Measurements from ENCODE around the gene ZNF622. TPM values are rescaled to one million over a fixed set of nuclear protein-coding genes. Genes with fewer than 3 reads are reported as not detected.

ZNF622 gene
- total and polyA plus RNA-seq, 4 donors, result 15.0 to 33.0 (median 25.6) TPM

DNA sequence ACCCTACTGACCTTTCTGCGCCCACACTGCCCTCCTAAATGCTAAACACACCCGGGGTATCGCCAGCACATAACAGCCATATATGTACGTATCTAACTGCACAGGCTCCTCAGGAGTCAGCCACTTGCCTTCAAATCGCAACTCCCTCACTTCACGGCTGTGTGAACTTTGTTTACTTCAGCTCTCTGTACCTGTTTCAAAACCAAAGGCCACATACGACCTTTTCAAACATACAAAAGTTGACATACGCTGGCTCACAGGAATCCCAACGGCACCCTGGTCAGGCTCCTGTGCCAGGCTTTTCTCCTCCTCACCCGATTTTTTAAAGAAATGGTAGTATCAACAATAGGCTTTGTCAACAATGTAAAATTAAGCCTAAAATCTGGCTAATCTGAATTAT lies 39.0 kb upstream of the ZNF622 start:
- Histone ChIP-seq H3K9ac (ENCODE audit: insufficient read depth in 1 of 2, low read length in 2 of 2) (no peak overlapping the region), H3K27ac (ENCODE audit: low read depth in 1 of 2, low read length in 1 of 2) (peak overlapping the region in 1 of 2 donors; percentile 21)

DNA sequence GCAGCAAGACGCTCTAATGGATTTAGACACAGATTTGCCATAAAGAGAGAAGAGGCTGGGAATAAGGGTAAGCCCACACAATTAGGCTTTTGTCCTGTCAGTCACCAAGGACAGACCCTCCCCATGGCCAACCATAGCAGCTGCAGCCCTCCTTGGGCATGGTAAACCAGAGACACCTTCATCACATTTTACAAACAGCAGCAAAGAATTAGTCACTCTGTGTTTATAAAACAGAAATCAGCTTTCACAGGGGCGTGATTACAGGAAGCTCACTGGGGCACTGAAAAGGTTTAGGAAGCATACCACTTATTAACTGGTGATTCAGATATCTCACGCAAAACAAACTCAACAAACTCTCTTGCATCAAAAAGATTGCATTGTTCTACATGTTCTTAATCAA lies 37.3 kb upstream of the ZNF622 start:
- ATAC-seq (ENCODE audit: insufficient read depth, low FRiP score) (no peak), DNase-seq (no peak)
- 75 to 78% methylated on average over 3 of the region's 3 CpGs for WGBS, 2 donors

More for the DNA sequence above, 39.0 kb upstream of the ZNF622 start:
- DNase-seq, result no peak
- Histone ChIP-seq H3K9me3 (ENCODE audit: control insufficient read depth in 4 of 4, insufficient read depth in 3 of 4, low read length in 3 of 4) (no peaks in the 10 kb centered on the region), H3K4me1 (ENCODE audit: control insufficient read depth in 5 of 5, insufficient read depth in 5 of 5, low read length in 5 of 5) (peaks cover 0 to 9% (median 0%) of the 10 kb centered on the region in 5 donors), H3K27me3 (ENCODE audit: control insufficient read depth in 3 of 3, insufficient read depth in 3 of 3, low read length in 2 of 3) (no peaks in the 10 kb centered on the region), H3K4me3 (no peak overlapping the region), H3K36me3 (ENCODE audit: control insufficient read depth in 4 of 4, insufficient read depth in 4 of 4, low read length in 4 of 4) (no peaks in the 10 kb centered on the region)
- no peak for ATAC-seq (ENCODE audit: insufficient read depth, low FRiP score)
- TF ChIP-seq, protein P1, sequence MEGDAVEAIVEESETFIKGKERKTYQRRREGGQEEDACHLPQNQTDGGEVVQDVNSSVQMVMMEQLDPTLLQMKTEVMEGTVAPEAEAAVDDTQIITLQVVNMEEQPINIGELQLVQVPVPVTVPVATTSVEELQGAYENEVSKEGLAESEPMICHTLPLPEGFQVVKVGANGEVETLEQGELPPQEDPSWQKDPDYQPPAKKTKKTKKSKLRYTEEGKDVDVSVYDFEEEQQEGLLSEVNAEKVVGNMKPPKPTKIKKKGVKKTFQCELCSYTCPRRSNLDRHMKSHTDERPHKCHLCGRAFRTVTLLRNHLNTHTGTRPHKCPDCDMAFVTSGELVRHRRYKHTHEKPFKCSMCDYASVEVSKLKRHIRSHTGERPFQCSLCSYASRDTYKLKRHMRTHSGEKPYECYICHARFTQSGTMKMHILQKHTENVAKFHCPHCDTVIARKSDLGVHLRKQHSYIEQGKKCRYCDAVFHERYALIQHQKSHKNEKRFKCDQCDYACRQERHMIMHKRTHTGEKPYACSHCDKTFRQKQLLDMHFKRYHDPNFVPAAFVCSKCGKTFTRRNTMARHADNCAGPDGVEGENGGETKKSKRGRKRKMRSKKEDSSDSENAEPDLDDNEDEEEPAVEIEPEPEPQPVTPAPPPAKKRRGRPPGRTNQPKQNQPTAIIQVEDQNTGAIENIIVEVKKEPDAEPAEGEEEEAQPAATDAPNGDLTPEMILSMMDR (IDR thresholded peaks at IDR 0.05; ENCODE audit: control extremely low read depth, extremely low read depth), result no peak
- 92 to 93% methylated on average over 10 of the region's 10 CpGs for WGBS, 2 donors

DNA sequence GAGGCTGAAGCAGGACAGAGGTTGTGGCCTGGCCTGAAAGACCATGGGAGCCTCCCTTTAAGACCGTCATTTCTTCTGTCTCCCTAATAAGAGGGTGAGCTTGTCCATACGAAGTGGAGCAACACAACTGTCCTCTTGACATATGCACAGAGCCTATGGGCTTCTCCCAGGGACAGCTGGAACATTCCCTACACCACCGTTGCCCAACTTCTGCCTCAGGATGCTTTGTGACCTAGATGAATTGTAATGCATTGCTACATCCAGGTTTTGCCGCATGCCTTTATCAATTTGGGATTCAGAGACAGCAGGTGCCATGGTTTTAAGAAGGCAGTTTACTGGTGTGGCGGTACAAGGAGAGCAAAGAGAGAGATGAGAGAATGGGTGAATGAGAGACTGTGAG lies 34.4 kb upstream of the ZNF622 start:
- Histone ChIP-seq H3K36me3 (ENCODE audit: control insufficient read depth in 4 of 4, insufficient read depth in 4 of 4, low read length in 4 of 4) (no peaks in the 10 kb centered on the region), H3K9ac (ENCODE audit: insufficient read depth in 1 of 2, low read length in 2 of 2) (no peak overlapping the region), H3K27me3 (ENCODE audit: control insufficient read depth in 3 of 3, insufficient read depth in 3 of 3, low read length in 2 of 3) (no peaks in the 10 kb centered on the region), H3K27ac (ENCODE audit: low read depth in 1 of 2, low read length in 1 of 2) (peak overlapping the region in 1 of 2 donors; percentile 10), H3K9me3 (ENCODE audit: control insufficient read depth in 4 of 4, insufficient read depth in 3 of 4, low read length in 3 of 4) (peaks cover 0 to 7% (median 1%) of the 10 kb centered on the region in 4 donors), H3K4me3 (no peak overlapping the region), H3K4me1 (ENCODE audit: control insufficient read depth in 5 of 5, insufficient read depth in 5 of 5, low read length in 5 of 5) (no peaks in the 10 kb centered on the region)
- DNase-seq (no peak), ATAC-seq (ENCODE audit: insufficient read depth, low FRiP score) (no peak)
- WGBS, 2 donors, result 89 to 94% methylated on average over 5 of the region's 5 CpGs
- TF ChIP-seq, protein P1 (IDR thresholded peaks at IDR 0.05; ENCODE audit: control extremely low read depth, extremely low read depth), result no peak

More for the DNA sequence above, 37.3 kb upstream of the ZNF622 start:
- H3K4me3 ChIP-seq, result no peak overlapping the region
- H3K36me3 ChIP-seq (ENCODE audit: control insufficient read depth in 4 of 4, insufficient read depth in 4 of 4, low read length in 4 of 4), result no peaks in the 10 kb centered on the region
- peaks cover 0 to 2% (median 0%) of the 10 kb centered on the region in 5 donors for H3K4me1 ChIP-seq (ENCODE audit: control insufficient read depth in 5 of 5, insufficient read depth in 5 of 5, low read length in 5 of 5)
- H3K27me3 ChIP-seq (ENCODE audit: control insufficient read depth in 3 of 3, insufficient read depth in 3 of 3, low read length in 2 of 3), result no peaks in the 10 kb centered on the region
- H3K9ac ChIP-seq (ENCODE audit: insufficient read depth in 1 of 2, low read length in 2 of 2), result no peak overlapping the region
- peak overlapping the region in 1 of 2 donors; percentile 49 for H3K27ac ChIP-seq (ENCODE audit: low read depth in 1 of 2, low read length in 1 of 2)
- TF ChIP-seq, protein P1 (IDR thresholded peaks at IDR 0.05; ENCODE audit: control extremely low read depth, extremely low read depth), result no peak
- H3K9me3 ChIP-seq (ENCODE audit: control insufficient read depth in 4 of 4, insufficient read depth in 3 of 4, low read length in 3 of 4), result no peaks in the 10 kb centered on the region

DNA sequence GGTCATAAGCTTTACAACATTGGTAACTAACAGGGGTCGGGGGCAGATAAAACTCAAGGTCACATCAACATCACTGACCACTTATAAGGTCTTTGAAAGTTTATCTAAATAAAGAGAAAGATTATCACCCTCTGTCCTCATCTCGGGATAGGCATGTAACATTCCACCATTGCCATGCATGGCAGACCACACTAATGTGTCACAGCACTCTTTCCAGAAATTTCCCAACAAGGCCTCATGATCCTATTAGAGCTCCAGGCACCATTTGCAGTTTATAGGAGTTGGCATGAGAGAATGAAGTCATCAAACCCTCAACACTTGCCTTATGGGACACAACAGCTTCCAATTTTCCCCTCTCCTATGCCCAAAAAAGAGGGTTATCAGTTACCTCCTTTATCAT lies 31.9 kb upstream of the ZNF622 start:
- Histone ChIP-seq H3K9ac (ENCODE audit: insufficient read depth in 1 of 2, low read length in 2 of 2) (no peak overlapping the region), H3K4me3 (no peak overlapping the region), H3K9me3 (ENCODE audit: control insufficient read depth in 4 of 4, insufficient read depth in 3 of 4, low read length in 3 of 4) (peaks cover 0 to 10% (median 2%) of the 10 kb centered on the region in 4 donors), H3K4me1 (ENCODE audit: control insufficient read depth in 5 of 5, insufficient read depth in 5 of 5, low read length in 5 of 5) (peaks cover 0 to 7% (median 0%) of the 10 kb centered on the region in 5 donors), H3K27me3 (ENCODE audit: control insufficient read depth in 3 of 3, insufficient read depth in 3 of 3, low read length in 2 of 3) (no peaks in the 10 kb centered on the region), H3K27ac (ENCODE audit: low read depth in 1 of 2, low read length in 1 of 2) (peak overlapping the region in 1 of 2 donors; percentile 81), H3K36me3 (ENCODE audit: control insufficient read depth in 4 of 4, insufficient read depth in 4 of 4, low read length in 4 of 4) (no peaks in the 10 kb centered on the region)
- WGBS, 2 donors, result 71 to 90% methylated on average over 2 of the region's 2 CpGs
- no peak for ATAC-seq (ENCODE audit: insufficient read depth, low FRiP score)
- TF ChIP-seq, protein P1 (IDR thresholded peaks at IDR 0.05; ENCODE audit: control extremely low read depth, extremely low read depth), result no peak
- DNase-seq, result no peak
